ENCODE measurements around the gene OXER1. TPM values are rescaled to one million over a fixed set of nuclear protein-coding genes. Genes with fewer than 3 reads are reported as not detected.

The OXER1 gene
- total RNA-seq, 2 donors from 2014 or later, result 3.5 to 6.5 TPM

- peak overlapping the region; percentile 81 for H3K4me3 ChIP-seq (ENCODE audit: low read length)
- peak overlapping the region; percentile 97 for H3K27ac Mint-ChIP-seq
- WGBS, 2 experiments (ENCODE audit: insufficient coverage in 1 of 2, insufficient read length in 1 of 2), result 1% methylated on average over 41 to 83 of the region's 83 CpGs
- H3K9ac ChIP-seq (ENCODE audit: extremely low read depth, low read length, poor library complexity, severe bottlenecking), result peak overlapping the region; percentile 52
- no peaks in the 10 kb centered on the region for H3K36me3 ChIP-seq (ENCODE audit: control insufficient read depth, insufficient read depth, low read length)
- H3K4me1 ChIP-seq (ENCODE audit: control insufficient read depth, insufficient read depth, low read length), result peaks cover 4% of the 10 kb centered on the region
- DNase-seq, result peak; percentile 97
- no peaks in the 10 kb centered on the region for H3K27me3 ChIP-seq (ENCODE audit: control insufficient read depth, insufficient read depth, low read length, poor library complexity, severe bottlenecking)
- peaks cover 4% of the 10 kb centered on the region for H3K27me3 Mint-ChIP-seq (ENCODE audit: insufficient read depth)
- no peaks in the 10 kb centered on the region for H3K9me3 ChIP-seq (ENCODE audit: control insufficient read depth, low read length)
- H3K4me3 Mint-ChIP-seq, result peak overlapping the region; percentile 82
- H3K9me3 Mint-ChIP-seq, result peaks cover 15% of the 10 kb centered on the region
- TF ChIP-seq, protein P1, sequence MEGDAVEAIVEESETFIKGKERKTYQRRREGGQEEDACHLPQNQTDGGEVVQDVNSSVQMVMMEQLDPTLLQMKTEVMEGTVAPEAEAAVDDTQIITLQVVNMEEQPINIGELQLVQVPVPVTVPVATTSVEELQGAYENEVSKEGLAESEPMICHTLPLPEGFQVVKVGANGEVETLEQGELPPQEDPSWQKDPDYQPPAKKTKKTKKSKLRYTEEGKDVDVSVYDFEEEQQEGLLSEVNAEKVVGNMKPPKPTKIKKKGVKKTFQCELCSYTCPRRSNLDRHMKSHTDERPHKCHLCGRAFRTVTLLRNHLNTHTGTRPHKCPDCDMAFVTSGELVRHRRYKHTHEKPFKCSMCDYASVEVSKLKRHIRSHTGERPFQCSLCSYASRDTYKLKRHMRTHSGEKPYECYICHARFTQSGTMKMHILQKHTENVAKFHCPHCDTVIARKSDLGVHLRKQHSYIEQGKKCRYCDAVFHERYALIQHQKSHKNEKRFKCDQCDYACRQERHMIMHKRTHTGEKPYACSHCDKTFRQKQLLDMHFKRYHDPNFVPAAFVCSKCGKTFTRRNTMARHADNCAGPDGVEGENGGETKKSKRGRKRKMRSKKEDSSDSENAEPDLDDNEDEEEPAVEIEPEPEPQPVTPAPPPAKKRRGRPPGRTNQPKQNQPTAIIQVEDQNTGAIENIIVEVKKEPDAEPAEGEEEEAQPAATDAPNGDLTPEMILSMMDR (conservative IDR thresholded peaks at IDR 0.05), result no peak
- H3K4me1 Mint-ChIP-seq, result peaks cover 16% of the 10 kb centered on the region
- H3K27ac ChIP-seq (ENCODE audit: low read depth, low read length), result peak overlapping the region; percentile 90
- no peaks in the 10 kb centered on the region for H3K36me3 Mint-ChIP-seq (ENCODE audit: low read depth)
Measured at GRCh38 chr2:42810121-42810970, 46.4 kb upstream of the OXER1 start.

DNA sequence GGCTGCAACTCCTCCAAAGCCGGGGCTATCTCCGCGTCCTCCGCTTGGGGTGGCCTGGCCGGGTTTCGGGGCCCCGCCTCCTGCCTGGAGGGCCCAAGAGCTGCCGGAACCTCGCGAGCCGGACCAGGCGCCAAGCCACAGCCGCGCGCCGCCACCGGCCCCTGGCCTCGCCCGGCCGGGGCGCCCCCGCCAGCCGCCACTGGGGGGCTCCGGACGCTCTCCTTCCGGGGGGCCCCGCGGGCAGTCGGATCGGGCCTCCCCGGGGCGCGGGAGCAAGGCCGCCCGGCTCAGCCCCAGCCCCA is 45.8 kb upstream of the OXER1 start:
- Histone ChIP-seq H3K9ac (ENCODE audit: extremely low read depth, low read length, poor library complexity, severe bottlenecking) (peak overlapping the region; percentile 35), H3K9me3 (ENCODE audit: control insufficient read depth, low read length) (no peaks in the 10 kb centered on the region), H3K27me3 (ENCODE audit: control insufficient read depth, insufficient read depth, low read length, poor library complexity, severe bottlenecking) (peaks cover 6% of the 10 kb centered on the region), H3K27ac (ENCODE audit: low read depth, low read length) (peak overlapping the region; percentile 90), H3K4me3 (ENCODE audit: low read length) (peak overlapping the region; percentile 81), H3K4me1 (ENCODE audit: control insufficient read depth, insufficient read depth, low read length) (peaks cover 4% of the 10 kb centered on the region), H3K36me3 (ENCODE audit: control insufficient read depth, insufficient read depth, low read length) (no peaks in the 10 kb centered on the region)
- Mint-ChIP-seq H3K4me3 (peak overlapping the region; percentile 82), H3K4me1 (peaks cover 16% of the 10 kb centered on the region), H3K36me3 (ENCODE audit: low read depth) (no peaks in the 10 kb centered on the region), H3K27me3 (ENCODE audit: insufficient read depth) (peaks cover 4% of the 10 kb centered on the region), H3K27ac (peak overlapping the region; percentile 82), H3K9me3 (peaks cover 15% of the 10 kb centered on the region)
- TF ChIP-seq, protein P1 (conservative IDR thresholded peaks at IDR 0.05), result peak; percentile 59
- DNase-seq, result peak; percentile 91
- 0 to 1% methylated on average over 4 to 35 of the region's 35 CpGs for WGBS, 2 experiments (ENCODE audit: insufficient coverage in 1 of 2, insufficient read length in 1 of 2)

- Histone ChIP-seq H3K4me3 (ENCODE audit: low read length) (peak overlapping the region; percentile 81), H3K9ac (ENCODE audit: extremely low read depth, low read length, poor library complexity, severe bottlenecking) (peak overlapping the region; percentile 35), H3K27ac (ENCODE audit: low read depth, low read length) (peak overlapping the region; percentile 90), H3K27me3 (ENCODE audit: control insufficient read depth, insufficient read depth, low read length, poor library complexity, severe bottlenecking) (peaks cover 6% of the 10 kb centered on the region), H3K4me1 (ENCODE audit: control insufficient read depth, insufficient read depth, low read length) (peaks cover 4% of the 10 kb centered on the region), H3K36me3 (ENCODE audit: control insufficient read depth, insufficient read depth, low read length) (no peaks in the 10 kb centered on the region), H3K9me3 (ENCODE audit: control insufficient read depth, low read length) (no peaks in the 10 kb centered on the region)
- DNase-seq, result peak; percentile 74
- H3K36me3 Mint-ChIP-seq (ENCODE audit: low read depth), result no peaks in the 10 kb centered on the region
- TF ChIP-seq, protein P1 (conservative IDR thresholded peaks at IDR 0.05), result no peak
- peaks cover 13% of the 10 kb centered on the region for H3K9me3 Mint-ChIP-seq
- 61 to 67% methylated on average over 3 to 9 of the region's 10 CpGs for WGBS, 2 experiments (ENCODE audit: insufficient coverage in 1 of 2, insufficient read length in 1 of 2)
- peaks cover 16% of the 10 kb centered on the region for H3K4me1 Mint-ChIP-seq
- peak overlapping the region; percentile 82 for H3K27ac Mint-ChIP-seq
- peaks cover 4% of the 10 kb centered on the region for H3K27me3 Mint-ChIP-seq (ENCODE audit: insufficient read depth)
- peak overlapping the region; percentile 82 for H3K4me3 Mint-ChIP-seq
Measured at GRCh38 chr2:42809131-42809818, 45.3 kb upstream of the OXER1 start.
